HG03460 (cell line): ENCODE data around the gene JAK2.
"Not testable (repeated sequence)": the region's sequence is repeated elsewhere in the genome, so short reads cannot be mapped to it uniquely, and the experiment has no call there.

ENCODE experiments used
- ATAC-seq: cut with Tn5 transposase; IDR thresholded peaks from one replicate; pipeline ENCODE4 v1.9.1; 2021; ENCODE audit not compliant: unreplicated experiment

JAK2 gene

DNA sequence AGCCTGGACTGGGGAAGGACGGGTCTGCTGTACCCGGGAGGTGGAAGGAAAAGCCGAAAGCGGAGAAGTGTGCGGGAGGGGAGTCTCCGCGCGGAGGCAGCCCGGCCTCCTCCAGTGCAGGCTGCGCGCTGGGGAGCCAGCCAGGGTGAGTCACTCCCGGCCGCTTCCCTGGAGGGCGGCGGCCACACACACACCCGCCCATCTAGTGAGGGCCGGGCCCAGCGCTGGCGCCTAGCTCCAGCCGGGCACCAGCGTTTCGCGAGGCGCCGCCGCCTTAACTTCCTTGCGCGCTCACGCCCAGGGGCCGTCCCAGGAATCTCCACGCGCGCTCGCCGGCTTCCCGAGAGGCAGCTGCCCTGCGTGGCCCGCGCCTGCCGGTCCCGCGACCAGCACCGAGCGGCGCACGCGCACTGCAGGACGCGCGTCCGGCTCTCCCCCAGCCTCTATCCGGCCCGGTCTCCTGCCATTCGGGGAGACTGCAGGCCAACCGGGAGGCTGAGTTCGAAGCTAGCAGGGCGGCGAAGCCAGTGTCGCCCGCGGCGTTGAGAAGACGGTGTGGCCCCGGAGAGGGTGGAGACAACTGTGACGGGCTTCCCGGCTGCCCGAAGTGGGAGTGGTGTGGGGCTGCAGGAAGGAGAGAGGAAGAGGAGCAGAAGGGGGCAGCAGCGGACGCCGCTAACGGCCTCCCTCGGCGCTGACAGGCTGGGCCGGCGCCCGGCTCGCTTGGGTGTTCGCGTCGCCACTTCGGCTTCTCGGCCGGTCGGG lies at the start of gene JAK2:
TSS of gene JAK2 (plus strand) at position 652 of the 765 bp plus-strand sequence. CDS start 36,716 bp downstream, outside the sequence.
- peak; percentile 70 for ATAC-seq

DNA sequence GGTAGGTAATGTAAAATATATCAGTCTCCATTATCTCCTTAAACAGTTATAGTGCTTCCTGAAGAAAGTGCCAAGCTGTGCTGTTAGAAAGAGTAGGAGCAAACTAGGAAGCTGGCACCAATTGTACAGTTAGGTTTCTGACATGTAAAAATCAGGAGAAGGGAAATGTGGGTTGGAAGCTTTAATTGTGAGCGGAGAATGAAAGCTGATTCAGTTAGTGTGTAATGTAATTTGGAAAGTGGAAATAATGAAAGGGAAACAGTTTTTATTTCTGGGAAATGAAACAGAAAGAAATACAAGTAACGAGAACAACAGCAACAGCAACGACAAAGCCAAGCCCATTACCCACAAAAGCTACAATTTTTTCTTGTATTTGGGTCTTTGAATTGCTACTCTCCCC lies 48.8 kb upstream of the JAK2 start:
- no peak for ATAC-seq

DNA sequence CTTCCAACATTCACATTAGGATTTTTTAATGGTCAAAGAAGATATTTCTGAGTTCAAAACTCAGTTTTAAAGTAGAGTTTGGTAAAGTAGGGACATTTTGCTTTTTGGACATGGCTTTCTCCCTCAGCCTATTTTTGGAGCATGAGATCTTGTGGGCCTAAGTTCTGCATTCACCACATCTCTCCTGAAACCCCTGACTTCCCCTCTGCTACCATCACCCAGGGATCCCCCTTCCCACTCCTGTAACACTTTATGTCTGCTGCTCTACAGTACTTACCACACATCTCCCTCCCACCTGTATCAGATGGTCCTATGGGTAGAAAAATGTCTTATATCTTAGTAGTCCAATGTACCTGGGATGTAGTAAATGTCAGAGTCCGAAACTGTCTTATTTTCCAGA lies 48.2 kb upstream of the JAK2 start:
- peak; percentile 55 for ATAC-seq

GRCh38 chr9:4937446-4937845 lies 47.6 kb upstream of the JAK2 start:
- ATAC-seq: no peak

GRCh38 chr9:4938496-4938895 lies 46.6 kb upstream of the JAK2 start:
- ATAC-seq: no peak

DNA sequence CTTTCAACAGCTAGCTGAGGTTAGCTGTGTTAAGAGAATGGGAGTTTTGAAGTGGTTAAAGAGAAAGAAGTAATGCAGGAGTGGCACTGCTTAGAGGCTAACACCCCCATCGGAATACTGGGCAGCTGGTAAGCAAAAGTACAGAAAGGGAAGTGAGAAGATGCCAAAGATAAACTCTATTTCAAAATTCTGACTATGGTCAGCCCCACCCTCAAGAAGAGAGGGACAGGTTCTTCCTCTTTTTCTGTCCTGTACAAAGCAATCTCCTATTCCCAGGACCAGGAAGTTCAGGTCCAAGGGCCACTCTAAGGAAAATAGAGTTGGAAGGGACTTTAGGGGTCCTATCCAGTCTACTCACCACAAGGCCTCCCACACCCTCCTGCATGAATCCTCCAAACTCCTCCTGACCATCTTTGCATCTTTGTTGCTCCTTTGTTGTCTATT lies 45.9 kb upstream of the JAK2 start:
- peak; percentile 91 for ATAC-seq

- ATAC-seq: not testable (repeated sequence)
Measured at GRCh38 chr9:4942042-4942691, 42.9 kb upstream of the JAK2 start.

- no peak for ATAC-seq
Measured at GRCh38 chr9:4943346-4943745, 41.7 kb upstream of the JAK2 start.

GRCh38 chr9:4944431-4945211 lies 40.5 kb upstream of the JAK2 start:
- ATAC-seq: not testable (repeated sequence)

GRCh38 chr9:4946937-4947336 lies 38.1 kb upstream of the JAK2 start:
- no peak for ATAC-seq

DNA sequence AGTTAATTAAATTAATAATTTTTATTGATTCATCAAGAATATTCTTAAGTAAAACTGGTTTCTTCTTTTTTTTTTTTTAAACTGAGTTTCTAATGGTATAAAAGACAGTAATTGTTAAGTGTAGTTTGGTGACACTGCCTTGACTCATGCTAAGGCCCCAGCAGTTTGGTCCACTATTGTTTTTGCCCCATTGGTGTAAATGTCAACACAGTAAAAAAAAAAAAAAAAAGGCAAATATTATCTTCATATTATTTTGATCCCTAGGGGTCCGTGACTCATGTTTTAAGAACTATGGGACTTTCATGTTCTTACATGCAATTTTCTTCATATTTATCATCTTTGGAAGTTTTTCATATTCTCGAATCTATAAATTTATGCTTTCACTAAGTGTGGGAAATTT lies 29.2 kb upstream of the JAK2 start:
- no peak for ATAC-seq

DNA sequence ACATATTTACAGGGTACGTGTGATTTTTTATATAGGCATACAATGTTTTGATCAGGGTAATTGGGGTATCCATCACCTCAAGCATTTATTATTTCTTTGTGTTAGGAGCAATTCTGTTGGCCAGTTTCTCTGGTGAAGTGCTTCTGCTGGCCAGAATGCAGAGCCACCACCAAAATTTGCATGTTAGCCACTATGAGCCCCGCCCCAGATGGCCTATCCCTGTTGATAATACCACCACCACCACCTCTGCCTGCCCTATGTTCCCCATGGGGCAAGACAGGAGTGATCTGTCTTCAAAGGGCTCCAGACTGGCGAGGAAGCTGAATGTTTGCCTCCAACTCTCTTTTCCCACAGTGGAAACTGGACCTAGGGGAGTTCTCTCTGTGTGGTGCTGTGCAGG lies 26.0 kb upstream of the JAK2 start:
- ATAC-seq: no peak

- no peak for ATAC-seq
Measured at GRCh38 chr9:4962085-4962484, 23.0 kb upstream of the JAK2 start.

DNA sequence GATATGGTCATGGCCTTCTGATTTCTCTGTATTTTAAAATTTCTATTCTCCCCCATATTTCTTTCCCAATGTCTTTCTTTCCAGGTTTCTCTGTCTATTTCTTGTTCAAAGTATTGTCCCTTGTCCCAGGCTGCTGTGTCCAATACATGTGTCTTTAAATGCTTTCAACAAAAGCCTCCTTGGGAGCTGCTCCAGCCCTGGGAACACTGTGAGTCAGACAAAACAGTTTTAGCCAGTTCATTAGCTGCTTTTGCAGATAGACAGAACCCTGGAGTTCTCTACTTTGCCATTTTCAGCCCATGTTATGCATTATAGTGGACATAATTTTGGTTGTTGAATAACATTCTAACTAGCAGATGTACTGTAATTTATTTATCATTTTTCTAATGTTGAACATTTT lies 20.5 kb upstream of the JAK2 start:
- ATAC-seq: no peak

GRCh38 chr9:4965174-4965821 lies 19.8 kb upstream of the JAK2 start:
- ATAC-seq: no peak

- no peak for ATAC-seq
Measured at GRCh38 chr9:4967523-4967922, 17.5 kb upstream of the JAK2 start.

DNA sequence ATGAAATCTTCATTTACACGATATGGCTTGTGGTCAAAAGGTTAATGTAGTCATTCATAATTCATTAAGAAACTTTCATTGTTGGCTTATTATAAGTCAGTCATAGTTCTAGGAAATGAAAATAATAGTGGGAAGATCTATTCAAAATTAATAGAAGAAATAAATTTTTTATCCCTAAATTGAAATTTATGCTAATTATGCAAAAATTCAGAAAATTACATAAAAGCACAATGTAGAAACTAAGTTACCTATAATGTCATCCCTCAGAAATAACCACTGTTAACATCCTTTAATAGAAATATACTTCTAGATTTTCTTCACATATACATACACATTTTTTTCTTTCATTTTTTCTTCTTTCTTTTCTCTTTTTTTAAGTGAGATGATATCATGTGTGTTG lies 15.9 kb upstream of the JAK2 start:
- ATAC-seq: no peak

DNA sequence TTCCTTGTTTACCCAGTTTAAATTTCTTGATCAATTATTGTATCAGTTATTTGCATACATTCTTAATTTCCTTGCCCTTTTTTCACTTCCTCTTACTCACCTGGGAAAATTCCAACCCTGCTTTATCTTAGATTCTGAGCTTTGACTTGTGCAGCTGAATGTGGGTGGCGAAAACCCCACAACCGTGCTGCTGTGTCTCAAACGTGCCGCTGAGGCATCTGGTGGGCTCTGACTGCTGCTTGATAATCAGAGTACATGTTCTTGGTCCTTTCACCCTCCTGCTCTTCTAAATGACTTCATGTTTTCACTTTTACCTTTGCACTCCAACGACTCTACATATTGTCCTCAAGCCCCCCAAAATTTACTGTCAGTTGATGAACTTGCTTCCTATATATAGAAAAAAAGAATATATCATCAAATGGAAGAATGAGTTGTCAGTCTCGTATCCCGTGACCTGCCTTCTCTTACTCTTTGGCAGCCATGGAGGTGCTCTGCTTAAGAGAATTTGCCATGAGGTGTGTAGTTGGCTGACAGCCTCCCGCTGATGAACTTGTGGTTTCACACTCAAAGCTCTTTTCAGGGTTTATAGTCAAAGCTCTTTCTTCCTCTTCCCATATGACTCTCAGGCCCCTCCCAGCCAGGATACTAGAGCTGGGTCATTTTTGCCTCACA lies 14.0 kb upstream of the JAK2 start:
- peak; percentile 82 for ATAC-seq

GRCh38 chr9:4973246-4973645 lies 11.8 kb upstream of the JAK2 start:
- no peak for ATAC-seq

DNA sequence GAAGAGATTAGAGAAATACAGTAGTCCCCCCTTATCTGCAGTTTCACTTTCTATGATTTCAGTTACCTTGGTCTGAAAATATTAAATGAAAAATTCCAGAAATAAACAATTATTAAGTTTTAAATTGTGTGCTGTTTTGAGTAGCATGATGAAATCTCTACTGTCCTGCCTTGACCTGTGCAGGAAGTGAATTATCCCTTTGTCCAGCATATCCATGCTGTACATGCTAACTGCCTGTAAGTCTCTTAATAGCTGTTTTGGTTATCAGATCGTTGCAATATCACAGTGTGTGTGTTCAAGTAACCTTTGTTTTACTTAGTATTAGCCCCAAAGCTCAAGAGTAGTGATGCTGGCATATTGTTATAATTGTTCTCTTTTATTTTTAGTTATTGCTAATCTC lies 11.2 kb upstream of the JAK2 start:
- ATAC-seq: no peak

GRCh38 chr9:4979239-4979638 lies 5.8 kb upstream of the JAK2 start:
- no peak for ATAC-seq
